SK-N-MC (cell line): ENCODE results near the gene RUNX1.

ENCODE experiments used
- EZH2 ChIP-seq: fragments of 200-600 bp; sonication (generic); IDR thresholded peaks from one replicate; pipeline ENCODE4 v1.6.1; 2017; ENCODE audit warnings: antibody characterized with exemption
- FOXP2 ChIP-seq: optimal IDR thresholded peaks from 2 replicates; pipeline ENCODE3; 2011; ENCODE audit warnings: mild to moderate bottlenecking, moderate library complexity; ENCODE audit not compliant: insufficient read depth; ENCODE audit errors: extremely low read length, control extremely low read depth
- POLR2AphosphoS5 ChIP-seq: IDR thresholded peaks from 2 replicates; pipeline ENCODE4 v1.6.1; 2012; ENCODE audit warnings: mild to moderate bottlenecking, low read depth, low read length, borderline replicate concordance

DNA sequence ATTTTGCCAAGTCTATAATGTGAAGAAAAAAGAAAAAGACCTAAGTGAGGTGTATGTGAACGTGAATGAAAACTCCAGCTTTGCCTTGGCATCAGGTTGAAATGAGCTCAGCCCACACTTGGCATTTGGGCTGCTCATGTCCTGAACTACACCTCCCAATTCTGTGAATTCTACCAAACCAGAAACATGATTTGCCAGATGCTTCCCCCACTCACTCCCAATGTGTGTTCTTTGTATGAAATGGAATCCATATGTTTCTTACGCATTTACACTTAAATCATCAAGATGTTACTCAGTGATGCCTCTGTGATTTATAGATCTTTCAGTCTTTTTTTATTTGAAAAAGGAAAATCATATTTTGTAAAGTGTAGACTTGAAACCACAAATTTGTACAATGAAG lies 32.8 kb upstream of the RUNX1 start:
- TF ChIP-seq EZH2 = no peak
- TF ChIP-seq POLR2AphosphoS5 = no peak
- TF ChIP-seq FOXP2 = no peak
